GM19099 (cell line): ENCODE results near the gene ALG1.

Experiments
- POLR2A ChIP-seq: IDR thresholded peaks from 3 replicates; pipeline ENCODE4 v1.6.1; 2011; ENCODE audit warnings: low read depth; ENCODE audit not compliant: insufficient read length; ENCODE audit errors: extremely low read depth

Gene ALG1

GRCh38 chr16:5036228-5037156 lies 35.2 kb upstream of the ALG1 start:
- no peak for TF ChIP-seq POLR2A

- no peak for TF ChIP-seq POLR2A
These were observed 31.2 kb upstream of the ALG1 start for GRCh38 chr16:5040451-5040850.

- no peak for TF ChIP-seq POLR2A
These were observed 30.0 kb upstream of the ALG1 start for GRCh38 chr16:5041600-5042133.

- TF ChIP-seq POLR2A = no peak
These were observed 29.0 kb upstream of the ALG1 start for GRCh38 chr16:5042574-5043171.

GRCh38 chr16:5044011-5044540 lies 27.6 kb upstream of the ALG1 start:
- no peak for TF ChIP-seq POLR2A

- TF ChIP-seq POLR2A = no peak
These were observed 26.0 kb upstream of the ALG1 start for GRCh38 chr16:5045499-5046115.

GRCh38 chr16:5046914-5047313 lies 24.7 kb upstream of the ALG1 start:
- no peak for TF ChIP-seq POLR2A

GRCh38 chr16:5054876-5055865 lies 16.5 kb upstream of the ALG1 start:
- TF ChIP-seq POLR2A = no peak

GRCh38 chr16:5056352-5056751 lies 15.3 kb upstream of the ALG1 start:
- TF ChIP-seq POLR2A = no peak

- no peak for TF ChIP-seq POLR2A
These were observed 13.2 kb upstream of the ALG1 start for GRCh38 chr16:5058476-5058875.

GRCh38 chr16:5059386-5060072 lies 12.1 kb upstream of the ALG1 start:
- TF ChIP-seq POLR2A = no peak

GRCh38 chr16:5060073-5060641 lies 11.5 kb upstream of the ALG1 start:
- TF ChIP-seq POLR2A = no peak

GRCh38 chr16:5062051-5062450 lies 9.6 kb upstream of the ALG1 start:
- no peak for TF ChIP-seq POLR2A

GRCh38 chr16:5062790-5063765 lies 8.6 kb upstream of the ALG1 start:
- TF ChIP-seq POLR2A = no peak
